Spleen (tissue), 11 donors: ENCODE data around the gene SLC35D1. TPM values are rescaled to one million over a fixed set of nuclear protein-coding genes. Genes with fewer than 3 reads are reported as not detected.
"Not testable (repeated sequence)": the region's sequence is repeated elsewhere in the genome, so short reads cannot be mapped to it uniquely, and the experiment has no call there.

ENCODE experiments used
- DNase-seq: peaks from one replicate; pipeline ENCODE4 v3.0.0-alpha.2; 2020
- H3K27ac ChIP-seq, 8 donors: fragments of 200-600 bp; sonication (generic) in 7 of 8; 1 replicate in 4 of 8; 2 replicates in 4 of 8; pipeline versions ENCODE4 v1.5.0 to v1.8.0; 2016 to 2021; ENCODE audit warnings: inconsistent platforms in 4 of 8, mild to moderate bottlenecking in 4 of 8, moderate library complexity in 1 of 8
- H3K27me3 ChIP-seq, 7 donors: fragments of 200-600 bp; sonication (generic) in 6 of 7; replicated peaks in 1 of 7; 1 replicate in 4 of 7; 2 replicates in 3 of 7; pipeline versions ENCODE4 v1.5.0 to v1.8.0; 2016 to 2021; ENCODE audit warnings: inconsistent platforms in 3 of 7, mild to moderate bottlenecking in 1 of 7
- H3K36me3 ChIP-seq, 6 donors: fragments of 200-600 bp; sonication (generic) in 5 of 6; 1 replicate in 4 of 6; 2 replicates in 2 of 6; pipeline versions ENCODE4 v1.5.0 to v1.8.0; 2016 to 2021; ENCODE audit warnings: inconsistent platforms in 2 of 6
- H3K4me1 ChIP-seq, 6 donors: fragments of 200-600 bp; sonication (generic) in 5 of 6; 1 replicate in 3 of 6; 2 replicates in 3 of 6; pipeline versions ENCODE4 v1.5.0 to v1.8.0; 2016 to 2021; ENCODE audit warnings: inconsistent platforms in 3 of 6
- H3K4me3 ChIP-seq, 8 donors: fragments of 200-600 bp; sonication (generic) in 7 of 8; 1 replicate in 4 of 8; 2 replicates in 4 of 8; pipeline versions ENCODE4 v1.5.0 to v1.8.0; 2016 to 2021; ENCODE audit warnings: inconsistent platforms in 4 of 8, mild to moderate bottlenecking in 4 of 8, moderate library complexity in 2 of 8
- H3K9me3 ChIP-seq, 8 donors: fragments of 200-600 bp; sonication (generic) in 7 of 8; 1 replicate in 4 of 8; 2 replicates in 4 of 8; pipeline versions ENCODE4 v1.5.0 to v1.8.0; 2016 to 2021; ENCODE audit warnings: inconsistent platforms in 4 of 8
- POLR2A ChIP-seq, 3 donors: fragments of 450-650 bp; IDR thresholded peaks; one replicate each; pipeline ENCODE4 v1.5.1; 2017; ENCODE audit warnings: antibody characterized with exemption in 3 of 3, mild to moderate bottlenecking in 1 of 3
- POLR2AphosphoS5 ChIP-seq, 3 donors: sonication (generic); formaldehyde crosslinking; IDR thresholded peaks; one replicate each; pipeline ENCODE4 v1.5.1; 2017; ENCODE audit warnings: antibody characterized with exemption in 3 of 3
- WGBS, 5 donors: extraction: QIAGEN DNeasy Blood & Tissue Kit in 3 of 5; methylation state at CpG; one replicate each; pipeline versions ENCODE4 v1.1.5 to v1.1.7; 2013 to 2018; 5-methylcytosine and 5-hydroxymethylcytosine counted together
- intact Hi-C: fragments of 100-400 bp; cut with DNase I; formaldehyde crosslinking; loops from one replicate; pipeline ENCODE4 v1.15.0; 2023; ENCODE audit warnings: low total_unique reads
- polyA plus RNA-seq, 3 donors: library from polyadenylated mRNA; stranded (reverse); fragments of 200-250 nt; gene quantifications; one replicate each; pipeline ENCODE4 v1.2.1, GENCODE V29; 2013
- total RNA-seq, 7 donors: library from RNA; depleted of rRNA in 3 of 7; stranded (reverse); fragments of >200 nt in 3 of 7; fragmentation: NEBNext Ultra II Directional in 4 of 7; extraction: Animal tissue kit (Norgen Biotek cat#: 25700) in 4 of 7; gene quantifications; one replicate each; pipeline versions ENCODE4 v1.1.0 to v1.2.1, GENCODE V29; 2016 to 2021
- TF ChIP-seq, protein P1 (sequence below), 11 experiments: fragments of 200-600 bp in 7 of 11; fragments of 450-650 bp in 4 of 11; sonication (generic) in 4 of 11; IDR thresholded peaks in 8 of 11; conservative IDR thresholded peaks in 3 of 11; 1 replicate in 7 of 11; 2 replicates in 4 of 11; pipeline versions ENCODE4 v1.4.0 to v1.8.0; 2016 to 2021; ENCODE audit warnings: antibody characterized with exemption in 11 of 11, inconsistent platforms in 4 of 11, mild to moderate bottlenecking in 1 of 11
- donor health status: healthy with polysubstance abuse.
- donor health status: DM: no; HTN: no; CAD: no; lungs with moderate emphysema.
- donor health status: DM: no; HTN: no; CAD: no.
- donor health status: Bipolar disorder and iron deficiency.
- donor health status: healthy.
- donor health status: DM: no; HTN: no; CAD: no.
- donor health status: DM: yes; HTN: yes; CAD: no.

The SLC35D1 gene
- total and polyA plus RNA-seq, 10 donors, result 1.5 to 11.5 (median 7.9) TPM

DNA sequence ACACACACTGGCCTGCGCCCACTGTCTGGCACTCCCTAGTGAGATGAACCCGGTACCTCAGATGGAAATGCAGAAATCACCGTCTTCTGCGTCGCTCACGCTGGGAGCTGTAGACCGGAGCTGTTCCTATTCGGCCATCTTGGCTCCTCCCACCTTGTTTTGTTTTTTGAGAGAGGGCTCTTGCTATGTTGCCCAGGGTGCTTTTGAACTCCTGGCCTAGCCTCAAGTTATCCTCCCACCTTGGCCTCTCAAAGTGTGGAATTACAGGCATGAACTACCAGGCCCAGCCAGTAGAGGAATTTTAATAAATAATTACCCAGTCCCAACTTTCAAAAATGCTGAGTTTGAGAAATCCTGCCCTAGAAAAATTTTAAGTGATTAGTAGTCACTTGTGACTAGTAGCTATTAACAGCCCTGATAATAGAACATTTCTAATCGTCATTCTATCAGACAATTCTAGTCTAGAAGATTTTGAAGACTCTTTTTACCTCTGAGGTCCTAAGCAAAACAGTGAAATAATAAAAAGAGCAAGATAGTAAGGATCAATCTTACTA lies 30.9 kb upstream of the SLC35D1 start:
- TF ChIP-seq, protein P1, sequence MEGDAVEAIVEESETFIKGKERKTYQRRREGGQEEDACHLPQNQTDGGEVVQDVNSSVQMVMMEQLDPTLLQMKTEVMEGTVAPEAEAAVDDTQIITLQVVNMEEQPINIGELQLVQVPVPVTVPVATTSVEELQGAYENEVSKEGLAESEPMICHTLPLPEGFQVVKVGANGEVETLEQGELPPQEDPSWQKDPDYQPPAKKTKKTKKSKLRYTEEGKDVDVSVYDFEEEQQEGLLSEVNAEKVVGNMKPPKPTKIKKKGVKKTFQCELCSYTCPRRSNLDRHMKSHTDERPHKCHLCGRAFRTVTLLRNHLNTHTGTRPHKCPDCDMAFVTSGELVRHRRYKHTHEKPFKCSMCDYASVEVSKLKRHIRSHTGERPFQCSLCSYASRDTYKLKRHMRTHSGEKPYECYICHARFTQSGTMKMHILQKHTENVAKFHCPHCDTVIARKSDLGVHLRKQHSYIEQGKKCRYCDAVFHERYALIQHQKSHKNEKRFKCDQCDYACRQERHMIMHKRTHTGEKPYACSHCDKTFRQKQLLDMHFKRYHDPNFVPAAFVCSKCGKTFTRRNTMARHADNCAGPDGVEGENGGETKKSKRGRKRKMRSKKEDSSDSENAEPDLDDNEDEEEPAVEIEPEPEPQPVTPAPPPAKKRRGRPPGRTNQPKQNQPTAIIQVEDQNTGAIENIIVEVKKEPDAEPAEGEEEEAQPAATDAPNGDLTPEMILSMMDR (IDR thresholded peaks at IDR 0.05 in 8 of 11, conservative IDR thresholded peaks at IDR 0.05 in 3 of 11), result no peak
- TF ChIP-seq POLR2AphosphoS5 (IDR thresholded peaks at IDR 0.05) (no peak), POLR2A (IDR thresholded peaks at IDR 0.05) (no peak)
- Histone ChIP-seq H3K27me3 (no peaks in the 10 kb centered on the region), H3K9me3 (peaks cover 0 to 9% (median 2%) of the 10 kb centered on the region in 8 donors), H3K27ac (no peak overlapping the region), H3K4me3 (no peak overlapping the region), H3K4me1 (no peaks in the 10 kb centered on the region), H3K36me3 (no peaks in the 10 kb centered on the region)
- WGBS, 5 donors, result 86 to 98% (median 96%) methylated on average over 4 to 9 of the region's 9 CpGs
- DNase-seq, result no peak
- intact Hi-C loops, result no loop called here

DNA sequence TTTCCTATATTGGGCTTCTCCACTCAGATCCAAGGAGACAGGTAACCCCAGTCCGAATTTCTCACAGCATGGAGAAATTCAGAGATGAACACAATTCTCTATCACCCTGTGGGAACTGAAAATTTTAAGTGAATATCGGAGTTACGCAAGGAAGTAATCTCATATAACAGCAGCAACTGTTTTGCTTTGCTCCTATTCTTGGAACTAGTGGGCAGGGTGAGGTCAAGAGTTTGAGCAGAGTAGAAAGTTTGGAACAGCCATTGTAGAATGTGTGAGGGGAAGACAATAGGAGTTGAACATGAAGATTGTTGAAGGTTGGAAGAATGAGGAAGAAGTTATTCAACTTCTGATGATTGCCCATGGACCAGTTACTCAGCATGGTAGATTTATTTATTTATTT lies 24.3 kb upstream of the SLC35D1 start:
- no peak overlapping the region for H3K27ac ChIP-seq
- no peaks in the 10 kb centered on the region for H3K4me1 ChIP-seq
- H3K9me3 ChIP-seq, result peaks cover 0 to 6% (median under 1%) of the 10 kb centered on the region in 8 donors
- no peak for TF ChIP-seq POLR2A (IDR thresholded peaks at IDR 0.05)
- DNase-seq, result no peak
- intact Hi-C loops, result no loop called here
- H3K27me3 ChIP-seq, result no peaks in the 10 kb centered on the region
- WGBS, 5 donors, result 91 to 99% (median 94%) methylated on average over 3 of the region's 3 CpGs
- no peaks in the 10 kb centered on the region for H3K36me3 ChIP-seq
- no peak overlapping the region for H3K4me3 ChIP-seq

DNA sequence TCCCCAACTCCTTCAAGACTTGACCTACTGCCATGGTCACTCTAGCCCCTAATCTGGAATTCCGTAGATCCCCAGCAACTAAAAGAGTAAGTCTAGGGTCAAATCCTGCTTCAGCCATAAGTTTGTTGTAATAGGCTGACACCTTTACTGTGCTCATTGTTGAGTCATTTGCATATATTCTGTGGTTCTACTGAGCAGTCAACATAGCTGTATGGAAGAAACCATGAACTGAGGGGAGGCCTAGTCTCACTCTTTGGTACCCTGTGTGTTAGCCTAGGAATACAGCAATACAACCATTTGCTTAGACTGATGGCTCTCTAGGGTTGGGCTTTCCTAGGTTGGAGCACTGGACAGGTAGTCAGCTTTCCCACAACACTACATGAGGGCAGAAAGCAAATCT lies 23.6 kb upstream of the SLC35D1 start:
- Histone ChIP-seq H3K9me3 (peaks cover 0 to 13% (median 7%) of the 10 kb centered on the region in 8 donors), H3K27ac (no peak overlapping the region), H3K4me3 (no peak overlapping the region), H3K4me1 (no peaks in the 10 kb centered on the region), H3K27me3 (no peaks in the 10 kb centered on the region), H3K36me3 (no peaks in the 10 kb centered on the region)
- WGBS, 5 donors, result 94 to 100% (median 97%) methylated on average over 1 of the region's 1 CpG
- TF ChIP-seq, protein P1 (IDR thresholded peaks at IDR 0.05 in 8 of 11, conservative IDR thresholded peaks at IDR 0.05 in 3 of 11), result no peak
- TF ChIP-seq POLR2AphosphoS5 (IDR thresholded peaks at IDR 0.05) (no peak), POLR2A (IDR thresholded peaks at IDR 0.05) (no peak)
- intact Hi-C loops, result no loop called here
- DNase-seq, result no peak

DNA sequence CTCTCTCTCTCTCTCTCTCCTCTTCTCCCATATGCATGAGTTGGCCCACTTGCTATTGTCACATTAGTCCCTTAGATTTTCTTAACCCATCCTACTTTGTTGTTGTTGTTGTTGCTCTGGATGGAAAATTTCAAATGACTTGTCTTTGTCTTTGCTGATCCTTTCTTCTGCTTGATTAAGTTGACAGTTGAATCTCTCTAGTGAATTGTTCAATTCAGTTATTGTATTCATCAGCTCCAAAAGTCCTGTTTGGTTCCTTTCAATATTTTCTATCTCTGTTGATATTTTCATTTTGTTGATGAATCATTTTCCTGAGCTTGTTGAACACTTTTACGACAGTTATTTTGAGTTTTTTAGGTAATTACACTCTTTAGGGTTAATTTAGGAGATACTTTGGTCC lies 18.8 kb upstream of the SLC35D1 start:
- peaks cover 0 to 44% (median 26%) of the 10 kb centered on the region in 8 donors for H3K9me3 ChIP-seq
- DNase-seq, result no peak
- no peaks in the 10 kb centered on the region for H3K27me3 ChIP-seq
- H3K27ac ChIP-seq, result no peak overlapping the region
- H3K36me3 ChIP-seq, result no peaks in the 10 kb centered on the region
- H3K4me1 ChIP-seq, result no peaks in the 10 kb centered on the region
- no peak overlapping the region for H3K4me3 ChIP-seq
- TF ChIP-seq, protein P1 (IDR thresholded peaks at IDR 0.05 in 8 of 11, conservative IDR thresholded peaks at IDR 0.05 in 3 of 11), result no peak
- intact Hi-C loops, result no loop called here
- WGBS, 5 donors, result 88 to 98% (median 94%) methylated on average over 1 of the region's 1 CpG

DNA sequence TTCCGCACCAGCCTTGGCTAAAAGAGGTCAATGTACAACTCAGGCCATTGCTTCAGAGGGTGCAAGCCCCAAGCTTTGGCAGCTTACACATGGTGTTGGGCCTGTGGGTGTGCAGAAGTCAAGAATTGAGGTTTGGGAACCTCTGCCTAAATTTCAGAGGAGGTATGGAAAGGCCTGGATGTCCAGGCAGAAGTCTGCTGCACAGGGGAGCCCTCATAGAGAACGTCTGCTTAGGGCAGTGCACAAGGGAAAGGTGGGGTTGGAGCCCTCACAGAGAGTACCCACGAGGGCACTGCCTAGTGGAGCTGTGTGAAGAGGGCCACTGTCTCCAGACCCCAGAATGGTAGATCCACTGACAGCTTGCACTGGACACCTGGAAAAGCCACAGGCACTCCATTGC lies 13.7 kb upstream of the SLC35D1 start:
- DNase-seq, H3K27ac ChIP-seq, H3K4me1 ChIP-seq, H3K27me3 ChIP-seq, H3K36me3 ChIP-seq, H3K4me3 ChIP-seq, intact Hi-C loops: not testable (repeated sequence)
- WGBS, 5 donors, result 36 to 67% (median 63%) methylated on average over 2 to 3 of the region's 3 CpGs
- H3K9me3 ChIP-seq, result peaks cover 0 to 43% (median 30%) of the 10 kb centered on the region in 8 donors
